GM23338 (cell line): ENCODE measurements around the gene VAMP3. TPM values are rescaled to one million over a fixed set of nuclear protein-coding genes. Genes with fewer than 3 reads are reported as not detected.

Experiments used
- ATAC-seq: fragments of 200-7000 bp; cut with Tn5 transposase; 3 replicates; pipeline ENCODE4 v1.9.1; 2020
- DNase-seq: peaks from one replicate; pipeline ENCODE4 v3.0.0-alpha.2; 2015; ENCODE audit warnings: low spot score
- H2AFZ ChIP-seq: fragments of 200-600 bp; sonication (generic); 2 replicates; pipeline ENCODE4 v1.8.0; 2016; ENCODE audit warnings: antibody characterized with exemption, mild to moderate bottlenecking, moderate library complexity
- H3F3A ChIP-seq: fragments of 200-600 bp; sonication (generic); replicated peaks from 2 replicates; pipeline ENCODE4 v1.8.0; 2017; ENCODE audit warnings: antibody characterized with exemption, mixed run types, low read depth
- H3K27ac ChIP-seq: fragments of 200-600 bp; sonication (generic); 2 replicates; pipeline ENCODE4 v1.6.1; 2016; ENCODE audit warnings: low read depth
- H3K27me3 ChIP-seq: fragments of 200-600 bp; sonication (generic); 2 replicates; pipeline ENCODE4 v1.8.0; 2016; ENCODE audit warnings: mild to moderate bottlenecking, mixed run types, moderate library complexity; ENCODE audit not compliant: insufficient read depth
- H3K36me3 ChIP-seq: fragments of 200-600 bp; sonication (generic); 2 replicates; pipeline ENCODE4 v1.8.0; 2016; ENCODE audit warnings: mild to moderate bottlenecking; ENCODE audit not compliant: insufficient read depth
- H3K4me1 ChIP-seq: fragments of 200-600 bp; sonication (generic); 2 replicates; pipeline ENCODE4 v1.8.0; 2016; ENCODE audit warnings: mild to moderate bottlenecking, moderate library complexity; ENCODE audit not compliant: insufficient read depth
- H3K4me2 ChIP-seq: fragments of 200-600 bp; sonication (generic); 2 replicates; pipeline ENCODE4 v1.7.1; 2017; ENCODE audit warnings: mixed run types
- H3K4me3 ChIP-seq: fragments of 200-600 bp; sonication (generic); 2 replicates; pipeline ENCODE4 v1.6.1; 2016; ENCODE audit warnings: mixed run types
- H3K79me2 ChIP-seq: fragments of 200-600 bp; sonication (generic); replicated peaks from 2 replicates; pipeline ENCODE4 v1.8.0; 2017; ENCODE audit warnings: mild to moderate bottlenecking; ENCODE audit not compliant: insufficient read depth
- H3K9me2 ChIP-seq: fragments of 200-600 bp; sonication (generic); 2 replicates; pipeline ENCODE4 v1.8.0; 2017; ENCODE audit not compliant: insufficient read depth
- H4K20me1 ChIP-seq: fragments of 200-600 bp; sonication (generic); replicated peaks from 2 replicates; pipeline ENCODE4 v1.8.0; 2017; ENCODE audit warnings: mild to moderate bottlenecking; ENCODE audit not compliant: insufficient read depth
- H3K27ac Mint-ChIP-seq: 2 replicates; pipeline ENCODE4 v1.8.0; 2020; ENCODE audit warnings: inconsistent platforms, mild to moderate bottlenecking, moderate library complexity, mixed read lengths
- H3K27me3 Mint-ChIP-seq: 3 replicates; pipeline ENCODE4 v1.8.0; 2022; ENCODE audit warnings: low read depth, mild to moderate bottlenecking, moderate library complexity, mixed read lengths, inconsistent platforms; ENCODE audit not compliant: insufficient read depth, poor library complexity
- H3K36me3 Mint-ChIP-seq: 3 replicates; pipeline ENCODE4 v1.8.0; 2021; ENCODE audit warnings: low read depth, mild to moderate bottlenecking, inconsistent platforms, moderate library complexity, mixed read lengths
- H3K4me1 Mint-ChIP-seq: 3 replicates; pipeline ENCODE4 v1.8.0; 2020; ENCODE audit warnings: mild to moderate bottlenecking, inconsistent platforms, mixed read lengths
- H3K4me3 Mint-ChIP-seq: 3 replicates; pipeline ENCODE4 v1.8.0; 2021; ENCODE audit warnings: moderate library complexity, mild to moderate bottlenecking, inconsistent platforms, mixed read lengths
- H3K9me3 Mint-ChIP-seq: 3 replicates; pipeline ENCODE4 v1.8.0; 2020; ENCODE audit warnings: moderate library complexity, mild to moderate bottlenecking, inconsistent platforms, mixed read lengths
- CREB1 ChIP-seq: fragments of 250-450 bp; sonication (Bioruptor Pico); IDR thresholded peaks from 2 replicates; pipeline ENCODE4 v1.5.0; 2020; ENCODE audit warnings: low read depth, mild to moderate bottlenecking, moderate library complexity
- EZH2 ChIP-seq: fragments of 200-600 bp; sonication (generic); IDR thresholded peaks from one replicate; pipeline ENCODE4 v1.8.0; 2017; ENCODE audit warnings: antibody characterized with exemption, mild to moderate bottlenecking, low read depth; ENCODE audit not compliant: unreplicated experiment
- EZH2phosphoT487 ChIP-seq: fragments of 200-600 bp; sonication (generic); IDR thresholded peaks from one replicate; pipeline ENCODE4 v1.8.1; 2018; ENCODE audit warnings: antibody characterized with exemption; ENCODE audit not compliant: unreplicated experiment
- NANOG ChIP-seq: IDR thresholded peaks from 2 replicates; pipeline ENCODE4 v1.6.1; 2016; ENCODE audit warnings: antibody characterized with exemption, borderline replicate concordance
- POLR2AphosphoS5 ChIP-seq: IDR thresholded peaks from 2 replicates; pipeline ENCODE4 v1.6.1; 2016; ENCODE audit warnings: antibody characterized with exemption, low read depth
- STAT1 ChIP-seq: IDR thresholded peaks from one replicate; pipeline ENCODE4 v1.6.1; 2016; ENCODE audit warnings: antibody characterized with exemption; ENCODE audit not compliant: unreplicated experiment
- long read RNA-seq: library from polyadenylated mRNA; unstranded; transcript quantifications from one replicate; pipeline ENCODE4 v2.0.0, GENCODE V29; 2020; ENCODE audit not compliant: unreplicated experiment
- polyA plus RNA-seq: library from polyadenylated mRNA; unstranded; fragments of >200 nt; fragmentation: Nextera tagmentation; extraction: Ambion mirVana; gene quantifications from 2 replicates; pipeline ENCODE4 v1.2.1, GENCODE V29; 2016
- total RNA-seq: library from RNA; depleted of rRNA; stranded (reverse); fragments of >200 nt; shearing (Covaris generic); gene quantifications from 2 replicates; pipeline ENCODE4 v1.2.3, GENCODE V29; 2014; rRNA removed
- TF ChIP-seq, protein P1 (sequence below): fragments of 250-450 bp; sonication (Bioruptor Pico); IDR thresholded peaks from 2 replicates; pipeline ENCODE4 v1.5.0; 2020; ENCODE audit warnings: mild to moderate bottlenecking, moderate library complexity
- TF ChIP-seq, protein P2 (sequence below): IDR thresholded peaks from one replicate; pipeline ENCODE4 v1.6.1; 2018; ENCODE audit warnings: antibody characterized with exemption; ENCODE audit not compliant: unreplicated experiment
- TF ChIP-seq, protein P3 (sequence below): IDR thresholded peaks from 2 replicates; pipeline ENCODE4 v1.6.1; 2016; ENCODE audit warnings: antibody characterized with exemption
- TF ChIP-seq, protein P4 (sequence below), 2 experiments: fragments of 200-600 bp in 1 of 2; sonication (generic) in 1 of 2; conservative IDR thresholded peaks; 2 replicates each; pipeline versions ENCODE4 v1.5.1 to v1.6.1; 2016 to 2017; ENCODE audit warnings: antibody characterized with exemption in 2 of 2, low read depth in 2 of 2, mild to moderate bottlenecking in 2 of 2, moderate library complexity in 1 of 2

Gene VAMP3, protein sequence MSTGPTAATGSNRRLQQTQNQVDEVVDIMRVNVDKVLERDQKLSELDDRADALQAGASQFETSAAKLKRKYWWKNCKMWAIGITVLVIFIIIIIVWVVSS
- total RNA-seq, result 43.0 and 51.6 TPM in 2 replicates
- 15.4 and 16.3 TPM in 2 replicates for polyA plus RNA-seq
- long read RNA-seq, transcript VAMP3-201 (5 exons, 2,205 nt), result major isoform, 21 of 21 reads
- long read RNA-seq, partial matches to known transcripts, result 0 of 21 reads
- long read RNA-seq, other reads (novel, unspliced or antisense), result 0 of 21 reads

DNA sequence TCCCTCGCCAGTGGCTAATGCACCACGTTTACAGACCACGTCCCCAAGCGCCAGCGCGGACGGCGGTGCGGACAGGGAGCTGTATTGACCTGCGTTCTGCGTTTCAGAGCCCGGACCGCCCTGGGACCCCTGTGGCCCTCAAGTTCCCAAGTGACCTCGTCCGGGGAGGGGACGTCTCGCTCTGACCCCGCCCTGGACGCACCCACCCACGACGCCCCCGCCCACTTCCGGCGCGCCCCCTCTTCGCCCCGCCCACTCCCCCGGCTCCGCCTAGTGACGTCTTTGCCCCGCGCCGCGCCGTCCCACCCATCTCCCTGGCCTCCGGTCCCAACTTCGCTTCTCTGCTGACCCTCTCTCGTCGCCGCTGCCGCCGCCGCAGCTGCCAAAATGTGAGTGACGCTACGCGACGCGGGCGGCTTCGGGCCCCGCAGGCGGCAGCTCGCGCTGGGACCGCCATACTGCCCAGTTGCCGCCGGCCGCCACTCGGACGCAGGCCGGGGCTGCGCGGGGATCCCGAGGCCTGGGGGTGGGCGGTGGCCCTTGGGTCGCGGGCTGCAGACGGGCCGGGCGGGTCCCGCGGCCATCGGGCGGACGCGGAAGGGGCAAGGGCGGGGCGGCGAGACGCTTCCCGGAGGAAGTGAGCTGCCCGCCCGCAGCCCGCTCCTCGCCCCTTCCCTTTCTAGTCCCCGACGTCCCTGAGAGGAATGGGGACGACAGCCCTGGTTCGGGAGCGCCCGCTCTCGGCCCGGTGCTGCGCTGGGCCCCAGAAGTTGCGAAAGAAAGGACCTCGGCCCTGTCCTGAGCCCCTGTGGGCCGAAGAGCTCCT lies at the start of gene VAMP3:
Gene VAMP3, plus strand, starts transcription at position 300 of the 826 bp plus-strand sequence. Its CDS starts 88 bp downstream, at position 388.
- Mint-ChIP-seq H3K36me3 (peaks cover 18% of the 10 kb centered on the region), H3K9me3 (no peaks in the 10 kb centered on the region), H3K27me3 (peaks cover 2% of the 10 kb centered on the region), H3K4me1 (peaks cover 10% of the 10 kb centered on the region; the same call in 2 of the 3 replicates), H3K4me3 (peak within 1 kb of the TSS; percentile 90), H3K27ac (peak within 1 kb of the TSS; percentile 80)
- peak; percentile 93 for DNase-seq
- peak; percentile 94 for ATAC-seq
- peaks cover 13% of the 10 kb centered on the region for H4K20me1 ChIP-seq
- no peaks in the 10 kb centered on the region for H3K36me3 ChIP-seq
- H3F3A ChIP-seq, result no peaks in the 10 kb centered on the region
- H3K79me2 ChIP-seq, result peaks cover 48% of the 10 kb centered on the region
- H3K4me2 ChIP-seq, result peak within 1 kb of the TSS; percentile 91
- H3K9me2 ChIP-seq, result no peaks in the 10 kb centered on the region
- H2AFZ ChIP-seq, result peak within 1 kb of the TSS; percentile 99
- peak within 1 kb of the TSS; percentile 83 for H3K27ac ChIP-seq
- H3K4me1 ChIP-seq, result peaks cover 7% of the 10 kb centered on the region
- H3K4me3 ChIP-seq, result peak within 1 kb of the TSS; percentile 95
- TF ChIP-seq EZH2phosphoT487 (no peak), NANOG (no peak), POLR2AphosphoS5 (peak; percentile 89), STAT1 (no peak), CREB1 (peak; percentile 93), EZH2 (no peak)
- TF ChIP-seq, protein P1, sequence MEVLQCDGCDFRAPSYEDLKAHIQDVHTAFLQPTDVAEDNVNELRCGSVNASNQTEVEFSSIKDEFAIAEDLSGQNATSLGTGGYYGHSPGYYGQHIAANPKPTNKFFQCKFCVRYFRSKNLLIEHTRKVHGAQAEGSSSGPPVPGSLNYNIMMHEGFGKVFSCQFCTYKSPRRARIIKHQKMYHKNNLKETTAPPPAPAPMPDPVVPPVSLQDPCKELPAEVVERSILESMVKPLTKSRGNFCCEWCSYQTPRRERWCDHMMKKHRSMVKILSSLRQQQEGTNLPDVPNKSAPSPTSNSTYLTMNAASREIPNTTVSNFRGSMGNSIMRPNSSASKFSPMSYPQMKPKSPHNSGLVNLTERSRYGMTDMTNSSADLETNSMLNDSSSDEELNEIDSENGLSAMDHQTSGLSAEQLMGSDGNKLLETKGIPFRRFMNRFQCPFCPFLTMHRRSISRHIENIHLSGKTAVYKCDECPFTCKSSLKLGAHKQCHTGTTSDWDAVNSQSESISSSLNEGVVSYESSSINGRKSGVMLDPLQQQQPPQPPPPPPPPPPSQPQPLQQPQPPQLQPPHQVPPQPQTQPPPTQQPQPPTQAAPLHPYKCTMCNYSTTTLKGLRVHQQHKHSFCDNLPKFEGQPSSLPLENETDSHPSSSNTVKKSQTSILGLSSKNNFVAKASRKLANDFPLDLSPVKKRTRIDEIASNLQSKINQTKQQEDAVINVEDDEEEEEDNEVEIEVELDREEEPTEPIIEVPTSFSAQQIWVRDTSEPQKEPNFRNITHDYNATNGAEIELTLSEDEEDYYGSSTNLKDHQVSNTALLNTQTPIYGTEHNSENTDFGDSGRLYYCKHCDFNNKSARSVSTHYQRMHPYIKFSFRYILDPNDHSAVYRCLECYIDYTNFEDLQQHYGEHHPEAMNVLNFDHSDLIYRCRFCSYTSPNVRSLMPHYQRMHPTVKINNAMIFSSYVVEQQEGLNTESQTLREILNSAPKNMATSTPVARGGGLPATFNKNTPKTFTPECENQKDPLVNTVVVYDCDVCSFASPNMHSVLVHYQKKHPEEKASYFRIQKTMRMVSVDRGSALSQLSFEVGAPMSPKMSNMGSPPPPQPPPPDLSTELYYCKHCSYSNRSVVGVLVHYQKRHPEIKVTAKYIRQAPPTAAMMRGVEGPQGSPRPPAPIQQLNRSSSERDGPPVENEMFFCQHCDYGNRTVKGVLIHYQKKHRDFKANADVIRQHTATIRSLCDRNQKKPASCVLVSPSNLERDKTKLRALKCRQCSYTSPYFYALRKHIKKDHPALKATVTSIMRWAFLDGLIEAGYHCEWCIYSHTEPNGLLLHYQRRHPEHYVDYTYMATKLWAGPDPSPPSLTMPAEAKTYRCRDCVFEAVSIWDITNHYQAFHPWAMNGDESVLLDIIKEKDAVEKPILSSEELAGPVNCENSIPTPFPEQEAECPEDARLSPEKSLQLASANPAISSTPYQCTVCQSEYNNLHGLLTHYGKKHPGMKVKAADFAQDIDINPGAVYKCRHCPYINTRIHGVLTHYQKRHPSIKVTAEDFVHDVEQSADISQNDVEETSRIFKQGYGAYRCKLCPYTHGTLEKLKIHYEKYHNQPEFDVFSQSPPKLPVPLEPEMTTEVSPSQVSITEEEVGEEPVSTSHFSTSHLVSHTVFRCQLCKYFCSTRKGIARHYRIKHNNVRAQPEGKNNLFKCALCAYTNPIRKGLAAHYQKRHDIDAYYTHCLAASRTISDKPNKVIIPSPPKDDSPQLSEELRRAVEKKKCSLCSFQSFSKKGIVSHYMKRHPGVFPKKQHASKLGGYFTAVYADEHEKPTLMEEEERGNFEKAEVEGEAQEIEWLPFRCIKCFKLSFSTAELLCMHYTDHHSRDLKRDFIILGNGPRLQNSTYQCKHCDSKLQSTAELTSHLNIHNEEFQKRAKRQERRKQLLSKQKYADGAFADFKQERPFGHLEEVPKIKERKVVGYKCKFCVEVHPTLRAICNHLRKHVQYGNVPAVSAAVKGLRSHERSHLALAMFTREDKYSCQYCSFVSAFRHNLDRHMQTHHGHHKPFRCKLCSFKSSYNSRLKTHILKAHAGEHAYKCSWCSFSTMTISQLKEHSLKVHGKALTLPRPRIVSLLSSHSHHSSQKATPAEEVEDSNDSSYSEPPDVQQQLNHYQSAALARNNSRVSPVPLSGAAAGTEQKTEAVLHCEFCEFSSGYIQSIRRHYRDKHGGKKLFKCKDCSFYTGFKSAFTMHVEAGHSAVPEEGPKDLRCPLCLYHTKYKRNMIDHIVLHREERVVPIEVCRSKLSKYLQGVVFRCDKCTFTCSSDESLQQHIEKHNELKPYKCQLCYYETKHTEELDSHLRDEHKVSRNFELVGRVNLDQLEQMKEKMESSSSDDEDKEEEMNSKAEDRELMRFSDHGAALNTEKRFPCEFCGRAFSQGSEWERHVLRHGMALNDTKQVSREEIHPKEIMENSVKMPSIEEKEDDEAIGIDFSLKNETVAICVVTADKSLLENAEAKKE (CRISPR knock-in tag), result no peak
- TF ChIP-seq, protein P2, sequence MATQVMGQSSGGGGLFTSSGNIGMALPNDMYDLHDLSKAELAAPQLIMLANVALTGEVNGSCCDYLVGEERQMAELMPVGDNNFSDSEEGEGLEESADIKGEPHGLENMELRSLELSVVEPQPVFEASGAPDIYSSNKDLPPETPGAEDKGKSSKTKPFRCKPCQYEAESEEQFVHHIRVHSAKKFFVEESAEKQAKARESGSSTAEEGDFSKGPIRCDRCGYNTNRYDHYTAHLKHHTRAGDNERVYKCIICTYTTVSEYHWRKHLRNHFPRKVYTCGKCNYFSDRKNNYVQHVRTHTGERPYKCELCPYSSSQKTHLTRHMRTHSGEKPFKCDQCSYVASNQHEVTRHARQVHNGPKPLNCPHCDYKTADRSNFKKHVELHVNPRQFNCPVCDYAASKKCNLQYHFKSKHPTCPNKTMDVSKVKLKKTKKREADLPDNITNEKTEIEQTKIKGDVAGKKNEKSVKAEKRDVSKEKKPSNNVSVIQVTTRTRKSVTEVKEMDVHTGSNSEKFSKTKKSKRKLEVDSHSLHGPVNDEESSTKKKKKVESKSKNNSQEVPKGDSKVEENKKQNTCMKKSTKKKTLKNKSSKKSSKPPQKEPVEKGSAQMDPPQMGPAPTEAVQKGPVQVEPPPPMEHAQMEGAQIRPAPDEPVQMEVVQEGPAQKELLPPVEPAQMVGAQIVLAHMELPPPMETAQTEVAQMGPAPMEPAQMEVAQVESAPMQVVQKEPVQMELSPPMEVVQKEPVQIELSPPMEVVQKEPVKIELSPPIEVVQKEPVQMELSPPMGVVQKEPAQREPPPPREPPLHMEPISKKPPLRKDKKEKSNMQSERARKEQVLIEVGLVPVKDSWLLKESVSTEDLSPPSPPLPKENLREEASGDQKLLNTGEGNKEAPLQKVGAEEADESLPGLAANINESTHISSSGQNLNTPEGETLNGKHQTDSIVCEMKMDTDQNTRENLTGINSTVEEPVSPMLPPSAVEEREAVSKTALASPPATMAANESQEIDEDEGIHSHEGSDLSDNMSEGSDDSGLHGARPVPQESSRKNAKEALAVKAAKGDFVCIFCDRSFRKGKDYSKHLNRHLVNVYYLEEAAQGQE, result no peak
- TF ChIP-seq, protein P3, sequence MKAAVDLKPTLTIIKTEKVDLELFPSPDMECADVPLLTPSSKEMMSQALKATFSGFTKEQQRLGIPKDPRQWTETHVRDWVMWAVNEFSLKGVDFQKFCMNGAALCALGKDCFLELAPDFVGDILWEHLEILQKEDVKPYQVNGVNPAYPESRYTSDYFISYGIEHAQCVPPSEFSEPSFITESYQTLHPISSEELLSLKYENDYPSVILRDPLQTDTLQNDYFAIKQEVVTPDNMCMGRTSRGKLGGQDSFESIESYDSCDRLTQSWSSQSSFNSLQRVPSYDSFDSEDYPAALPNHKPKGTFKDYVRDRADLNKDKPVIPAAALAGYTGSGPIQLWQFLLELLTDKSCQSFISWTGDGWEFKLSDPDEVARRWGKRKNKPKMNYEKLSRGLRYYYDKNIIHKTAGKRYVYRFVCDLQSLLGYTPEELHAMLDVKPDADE, result peak; percentile 39; the same call in 1 of the 2 replicates
- TF ChIP-seq, protein P4, sequence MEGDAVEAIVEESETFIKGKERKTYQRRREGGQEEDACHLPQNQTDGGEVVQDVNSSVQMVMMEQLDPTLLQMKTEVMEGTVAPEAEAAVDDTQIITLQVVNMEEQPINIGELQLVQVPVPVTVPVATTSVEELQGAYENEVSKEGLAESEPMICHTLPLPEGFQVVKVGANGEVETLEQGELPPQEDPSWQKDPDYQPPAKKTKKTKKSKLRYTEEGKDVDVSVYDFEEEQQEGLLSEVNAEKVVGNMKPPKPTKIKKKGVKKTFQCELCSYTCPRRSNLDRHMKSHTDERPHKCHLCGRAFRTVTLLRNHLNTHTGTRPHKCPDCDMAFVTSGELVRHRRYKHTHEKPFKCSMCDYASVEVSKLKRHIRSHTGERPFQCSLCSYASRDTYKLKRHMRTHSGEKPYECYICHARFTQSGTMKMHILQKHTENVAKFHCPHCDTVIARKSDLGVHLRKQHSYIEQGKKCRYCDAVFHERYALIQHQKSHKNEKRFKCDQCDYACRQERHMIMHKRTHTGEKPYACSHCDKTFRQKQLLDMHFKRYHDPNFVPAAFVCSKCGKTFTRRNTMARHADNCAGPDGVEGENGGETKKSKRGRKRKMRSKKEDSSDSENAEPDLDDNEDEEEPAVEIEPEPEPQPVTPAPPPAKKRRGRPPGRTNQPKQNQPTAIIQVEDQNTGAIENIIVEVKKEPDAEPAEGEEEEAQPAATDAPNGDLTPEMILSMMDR (conservative IDR thresholded peaks at IDR 0.05; ENCODE audit: low read depth in 2 of 2), result no peak
- H3K27me3 ChIP-seq, result no peaks in the 10 kb centered on the region
